Endothelial cell of umbilical vein (primary cell): ENCODE data around the gene TNS1. TPM values are rescaled to one million over a fixed set of nuclear protein-coding genes. Genes with fewer than 3 reads are reported as not detected.

ENCODE experiments used
- BruUV-seq: library from RNA; stranded (reverse); fragments of 400-500 nt; replicated peaks from 2 replicates; lab custom pipeline; 2021; lab: Mats Ljungman, UMichigan
- CTCF ChIA-PET: fragments of 300-600, 350-600 bp; sonication (Branson Sonifier 250); formaldehyde crosslinking; loops from one replicate; lab custom pipeline; 2021; ENCODE audit warnings: antibody characterized with exemption, inconsistent platforms; lab: Charles Lee
- POLR2A ChIA-PET: fragments of 300-600, 350-600 bp; sonication (Branson Sonifier 250); formaldehyde crosslinking; loops from one replicate; lab custom pipeline; 2021; ENCODE audit warnings: antibody characterized with exemption, inconsistent platforms; lab: Charles Lee
- DNase-seq: peaks from one replicate; pipeline ENCODE4 v3.0.0-alpha.2; 2011; ENCODE audit warnings: low read depth, low spot score
- FAIRE-seq: peaks from 2 replicates; lab custom pipeline; 2011; peaks lifted over from hg19 to GRCh38; lab: Jason Lieb, UNC
- H2AFZ ChIP-seq: 2 replicates; pipeline ENCODE4 v1.6.0; 2012; ENCODE audit warnings: low read depth, low read length, control low read depth, inconsistent platforms
- H3K27ac ChIP-seq: 2 replicates; pipeline ENCODE4 v1.5.1; 2011; ENCODE audit warnings: low read depth, mild to moderate bottlenecking, control low read depth, low read length, moderate library complexity; ENCODE audit not compliant: insufficient read depth
- H3K27me3 ChIP-seq, 2 experiments: 2 replicates each; pipeline versions ENCODE4 v1.6.0 to v1.6.1; 2011; ENCODE audit warnings: low read length in 2 of 2, mixed read lengths in 1 of 2; ENCODE audit not compliant: control insufficient read depth in 2 of 2, insufficient read depth in 2 of 2
- H3K36me3 ChIP-seq, 2 experiments: 2 replicates in 1 of 2; 3 replicates in 1 of 2; pipeline ENCODE4 v1.5.1; 2011; ENCODE audit warnings: low read length in 2 of 2, mild to moderate bottlenecking in 1 of 2, moderate library complexity in 1 of 2; ENCODE audit not compliant: control insufficient read depth in 2 of 2, insufficient read depth in 2 of 2; ENCODE audit errors: extremely low read depth in 1 of 2
- H3K4me1 ChIP-seq: 3 replicates; pipeline ENCODE4 v1.5.1; 2011; ENCODE audit warnings: mild to moderate bottlenecking, low read length; ENCODE audit not compliant: control insufficient read depth, insufficient read depth; ENCODE audit errors: extremely low read depth
- H3K4me2 ChIP-seq: 2 replicates; pipeline ENCODE4 v1.6.1; 2011; ENCODE audit warnings: low read length, control low read depth, mixed read lengths; ENCODE audit not compliant: insufficient read depth
- H3K4me3 ChIP-seq, 3 experiments: fragments of 200-600 bp in 1 of 3; sonication (generic), shearing (Covaris generic) in 1 of 3; replicated peaks in 1 of 3; 2 replicates each; pipeline ENCODE4 v1.5.1; 2011 to 2016; ENCODE audit warnings: control low read depth in 3 of 3, low read length in 3 of 3, mild to moderate bottlenecking in 2 of 3, inconsistent platforms in 1 of 3, low read depth in 1 of 3, moderate library complexity in 1 of 3; ENCODE audit not compliant: insufficient read depth in 1 of 3
- H3K79me2 ChIP-seq: 2 replicates; pipeline ENCODE4 v1.6.0; 2012; ENCODE audit warnings: low read length, inconsistent platforms; ENCODE audit not compliant: control insufficient read depth, insufficient read depth
- H3K9ac ChIP-seq: replicated peaks from 2 replicates; pipeline ENCODE3; 2011; ENCODE audit warnings: low read length, control low read depth; ENCODE audit not compliant: insufficient read depth; ENCODE audit errors: extremely low read depth
- H3K9me1 ChIP-seq: replicated peaks from 3 replicates; pipeline ENCODE4 v1.6.0; 2011; ENCODE audit warnings: mild to moderate bottlenecking, low read length; ENCODE audit not compliant: control insufficient read depth, insufficient read depth; ENCODE audit errors: extremely low read depth
- H3K9me3 ChIP-seq: replicated peaks from 2 replicates; pipeline ENCODE4 v1.5.1; 2012; ENCODE audit warnings: low read length, inconsistent platforms; ENCODE audit not compliant: control insufficient read depth, insufficient read depth
- H4K20me1 ChIP-seq: replicated peaks from 2 replicates; pipeline ENCODE3; 2011; ENCODE audit warnings: mild to moderate bottlenecking, low read length; ENCODE audit not compliant: control insufficient read depth, insufficient read depth; ENCODE audit errors: extremely low read depth
- CTCF ChIP-seq, 2 donors: IDR thresholded peaks; 1 replicate in 1 of 2; 2 replicates in 1 of 2; pipeline ENCODE4 v1.5.1; 2011; ENCODE audit warnings: low read length in 2 of 2, mild to moderate bottlenecking in 2 of 2, moderate library complexity in 2 of 2, control low read depth in 1 of 2, inconsistent platforms in 1 of 2, low read depth in 1 of 2; ENCODE audit not compliant: insufficient read depth in 1 of 2; ENCODE audit errors: extremely low read depth in 1 of 2
- EZH2 ChIP-seq: IDR thresholded peaks from 2 replicates; pipeline ENCODE4 v1.6.1; 2012; ENCODE audit warnings: borderline replicate concordance, low read depth, mild to moderate bottlenecking, moderate library complexity, low read length, inconsistent platforms; ENCODE audit not compliant: severe bottlenecking
- FOS ChIP-seq: IDR thresholded peaks from 2 replicates; pipeline ENCODE4 v1.6.1; 2011; ENCODE audit warnings: mild to moderate bottlenecking, low read length, moderate library complexity, borderline replicate concordance; ENCODE audit not compliant: insufficient read depth
- GATA2 ChIP-seq: IDR thresholded peaks from 2 replicates; pipeline ENCODE4 v1.7.0; 2011; ENCODE audit warnings: low read depth, mild to moderate bottlenecking, moderate library complexity, mixed read lengths, low read length; ENCODE audit not compliant: insufficient read length, insufficient read depth
- JUN ChIP-seq: IDR thresholded peaks from 2 replicates; pipeline ENCODE4 v1.6.1; 2011; ENCODE audit warnings: borderline replicate concordance, low read depth; ENCODE audit not compliant: insufficient read length, insufficient read depth
- MAX ChIP-seq: IDR thresholded peaks from 2 replicates; pipeline ENCODE4 v1.6.1; 2011; ENCODE audit not compliant: insufficient read depth, insufficient read length
- MYC ChIP-seq: IDR thresholded peaks from one replicate; pipeline ENCODE4 v1.6.1; 2011; ENCODE audit warnings: mild to moderate bottlenecking, low read depth, low read length
- POLR2A ChIP-seq: IDR thresholded peaks from 2 replicates; pipeline ENCODE4 v1.6.1; 2012; ENCODE audit warnings: low read depth, mild to moderate bottlenecking, control low read depth, low read length
- POLR2AphosphoS5 ChIP-seq: IDR thresholded peaks from 2 replicates; pipeline ENCODE4 v1.6.1; 2012; ENCODE audit warnings: low read depth, mild to moderate bottlenecking, control low read depth, low read length, moderate library complexity; ENCODE audit not compliant: insufficient read depth
- dilution Hi-C: fragments of 300-500 bp; cut with MboI; formaldehyde crosslinking; loops from one replicate; pipeline ENCODE4 v1.15.0; 2019; ENCODE audit warnings: low sequenced_read_pairs; ENCODE audit not compliant: extremely low pct_ligation_motif_present
- intact Hi-C: fragments of 100-400 bp; cut with micrococcal nuclease; formaldehyde crosslinking; loops from one replicate; pipeline ENCODE4 v1.10.0; 2022
- polyA plus RNA-seq, 4 experiments: library from polyadenylated mRNA; depleted of rRNA in 3 of 4; stranded (reverse) in 3 of 4; unstranded in 1 of 4; fragments of >200 nt; gene quantifications; 2 replicates each; pipeline versions ENCODE4 v1.2.1 to v1.2.3, GENCODE V29; 2011 to 2012; ENCODE audit warnings: missing spikeins in 1 of 4
- total RNA-seq: library from RNA; stranded (reverse); gene quantifications from 2 replicates; pipeline ENCODE4 v1.2.3, GENCODE V29; 2021

TNS1 gene
- total and polyA plus RNA-seq, 2 donors (not counting 3 experiments of a cell fraction or from before 2014, with no cell fraction given) = 11.0 to 52.1 TPM

- TF ChIP-seq MYC = no peak
- no peak for TF ChIP-seq EZH2
- TF ChIP-seq POLR2AphosphoS5 = no peak
- TF ChIP-seq GATA2 = no peak
- Histone ChIP-seq H3K9me3 (no peaks in the 10 kb centered on the region), H3K79me2 (peaks cover 7% of the 10 kb centered on the region), H2AFZ (no peak overlapping the region), H3K4me2 (no peak overlapping the region), H3K9ac (no peak overlapping the region), H3K4me3 (no peak overlapping the region), H3K4me1 (no peaks in the 10 kb centered on the region), H3K27me3 (no peaks in the 10 kb centered on the region), H3K36me3 (peaks cover 0 to 2% of the 10 kb centered on the region in 2 experiments), H3K27ac (no peak overlapping the region), H4K20me1 (no peaks in the 10 kb centered on the region), H3K9me1 (no peaks in the 10 kb centered on the region)
- CTCF ChIA-PET = interaction anchor here (0.8 to 1.4 kb wide), 3 partner anchors 10 to 15 kb away, joined by 3 read pairs; no protein-coding TSS in a partner anchor
- POLR2A ChIA-PET = no interaction called here
- BruUV-seq = no TSS peak
- FAIRE-seq (no peak), DNase-seq (no peak)
- intact Hi-C loops (no loop called here), dilution Hi-C loops (no loop called here)
Observed at GRCh38 chr2:217837530-217837929, 165.3 kb downstream of the TNS1 start.

GRCh38 chr2:217836901-217837491 lies 165.8 kb downstream of the TNS1 start:
- Histone ChIP-seq H3K36me3 (peaks cover 0 to 2% of the 10 kb centered on the region in 2 experiments), H3K4me3 (no peak overlapping the region), H3K9me3 (no peaks in the 10 kb centered on the region), H3K79me2 (peaks cover 6% of the 10 kb centered on the region), H3K9me1 (no peaks in the 10 kb centered on the region), H3K4me2 (no peak overlapping the region), H3K27ac (no peak overlapping the region), H3K27me3 (no peaks in the 10 kb centered on the region), H3K9ac (no peak overlapping the region), H4K20me1 (no peaks in the 10 kb centered on the region), H2AFZ (no peak overlapping the region), H3K4me1 (no peaks in the 10 kb centered on the region)
- DNase-seq (no peak), FAIRE-seq (no peak)
- intact Hi-C loops (no loop called here), dilution Hi-C loops (no loop called here)
- no peak for TF ChIP-seq JUN
- no peak for TF ChIP-seq GATA2
- no peak for TF ChIP-seq CTCF (IDR thresholded peaks at IDR 0.05; ENCODE audit: extremely low read depth in 1 of 2, insufficient read depth in 1 of 2, low read depth in 1 of 2, low read length in 2 of 2)
- no peak for TF ChIP-seq FOS
- no peak for TF ChIP-seq MAX
- TF ChIP-seq POLR2AphosphoS5 = no peak
- TF ChIP-seq POLR2A = no peak
- TF ChIP-seq MYC = no peak
- TF ChIP-seq EZH2 = no peak
- BruUV-seq = no TSS peak
- ChIA-PET POLR2A (no interaction called here), CTCF (interaction anchor here (0.8 to 1.3 kb wide), 2 partner anchors 10 to 15 kb away, joined by 3 read pairs; no protein-coding TSS in a partner anchor)
